Left lung (tissue), 10 donors: Measurements from ENCODE around the gene RAP1GAP2. TPM values are rescaled to one million over a fixed set of nuclear protein-coding genes. Genes with fewer than 3 reads are reported as not detected.
A peak's percentile ranks its signal among the peaks of the same experiment; 100 is the strongest.
"Not testable (repeated sequence)": the region's sequence is repeated elsewhere in the genome, so short reads cannot be mapped to it uniquely, and the experiment has no call there.

Experiments used
- ATAC-seq: fragments of 200-7000 bp; cut with Tn5 transposase; one replicate; pipeline ENCODE4 v1.9.1; 2020; ENCODE audit warnings: moderate library complexity
- DNase-seq, 4 donors: peaks; one replicate each; pipeline ENCODE4 v3.0.0-alpha.2; 2013 to 2020
- H3K27ac ChIP-seq, 2 donors: fragments of 200-600 bp; sonication (generic) in 1 of 2; one replicate each; pipeline versions ENCODE4 v1.5.0 to v1.8.0; 2020 to 2021
- H3K27me3 ChIP-seq, 2 donors: fragments of 200-600 bp; sonication (generic) in 1 of 2; one replicate each; pipeline versions ENCODE4 v1.5.0 to v1.8.0; 2020 to 2021
- H3K36me3 ChIP-seq, 2 donors: fragments of 200-600 bp; sonication (generic) in 1 of 2; one replicate each; pipeline versions ENCODE4 v1.5.0 to v1.8.0; 2020 to 2021
- H3K4me1 ChIP-seq, 2 donors: fragments of 200-600 bp; one replicate each; pipeline ENCODE4 v1.8.0; 2021
- H3K4me3 ChIP-seq, 2 donors: fragments of 200-600 bp; sonication (generic) in 1 of 2; one replicate each; pipeline versions ENCODE4 v1.5.0 to v1.8.0; 2020 to 2021; ENCODE audit warnings: mild to moderate bottlenecking in 1 of 2
- H3K9me3 ChIP-seq, 2 donors: fragments of 200-600 bp; sonication (generic) in 1 of 2; one replicate each; pipeline versions ENCODE4 v1.5.0 to v1.8.0; 2020 to 2021
- intact Hi-C, 2 donors: fragments of 100-400 bp; cut with DNase I; formaldehyde crosslinking; loops; one replicate each; pipeline versions ENCODE4 v1.11.2 to v1.14.2; 2022
- microRNA-seq, 2 donors: library from miRNA; unstranded; fragments of <30 nt; microRNA quantifications; one replicate each; pipeline ENCODE4, GENCODE V29; 2019
- polyA plus RNA-seq, 6 donors: library from polyadenylated mRNA; unstranded; fragments of 120-200 nt; gene quantifications; one replicate each; pipeline ENCODE4 v1.2.1, GENCODE V29; 2013; ENCODE audit not compliant: insufficient read length in 6 of 6
- total RNA-seq, 2 donors: library from RNA; stranded (reverse); fragmentation: NEBNext Ultra II Directional; extraction: Animal tissue kit (Norgen Biotek cat#: 25700); gene quantifications; one replicate each; pipeline ENCODE4 v1.2.1, GENCODE V29; 2021
- TF ChIP-seq, protein P1 (sequence below), 2 donors: fragments of 200-600 bp; sonication (generic) in 1 of 2; IDR thresholded peaks; one replicate each; pipeline versions ENCODE4 v1.5.0 to v1.8.0; 2021; ENCODE audit warnings: antibody characterized with exemption in 2 of 2
- donor health status: DM: no; HTN: yes; CAD: no.
- donor health status: DM: no; HTN: no; CAD: no.

Gene RAP1GAP2
- total and polyA plus RNA-seq, 8 donors: 8.0 to 14.5 (median 9.7) TPM

DNA sequence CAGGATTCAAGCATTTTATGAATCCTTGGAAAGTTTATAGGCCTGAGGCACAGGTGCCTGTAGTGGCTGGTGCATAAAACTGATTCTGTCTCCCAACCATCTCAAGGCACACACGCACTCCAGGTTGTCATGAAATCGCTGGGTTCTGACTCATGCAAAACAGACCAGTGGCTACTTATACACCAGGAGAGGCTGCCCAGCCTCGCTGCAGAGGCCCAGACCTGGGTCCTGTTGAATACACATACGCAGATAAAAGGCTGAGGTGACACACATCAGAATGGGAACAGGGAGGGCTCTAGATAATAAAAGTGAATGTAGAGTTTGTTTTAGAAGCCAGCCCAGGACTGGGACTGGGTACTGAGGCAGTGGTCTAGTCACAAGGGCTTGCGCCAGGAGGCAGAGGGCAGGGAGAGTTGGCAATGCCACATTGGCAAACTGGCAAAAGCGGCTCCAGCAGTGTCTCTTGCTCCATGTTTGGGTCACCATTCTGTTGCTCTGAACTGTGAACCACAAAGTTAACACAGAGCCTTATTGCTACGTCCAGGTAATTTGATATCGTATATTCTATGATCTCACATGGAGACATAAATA, 253.6 kb downstream of the RAP1GAP2 start:
- ATAC-seq (no peak), DNase-seq (no peak)
- H3K27me3 ChIP-seq: peaks cover 0 to 23% of the 10 kb centered on the region in 2 donors
- peak overlapping the region; percentile 50 to 60 for H3K4me3 ChIP-seq
- peaks cover 0 to 12% of the 10 kb centered on the region in 2 donors for H3K4me1 ChIP-seq
- TF ChIP-seq, protein P1, sequence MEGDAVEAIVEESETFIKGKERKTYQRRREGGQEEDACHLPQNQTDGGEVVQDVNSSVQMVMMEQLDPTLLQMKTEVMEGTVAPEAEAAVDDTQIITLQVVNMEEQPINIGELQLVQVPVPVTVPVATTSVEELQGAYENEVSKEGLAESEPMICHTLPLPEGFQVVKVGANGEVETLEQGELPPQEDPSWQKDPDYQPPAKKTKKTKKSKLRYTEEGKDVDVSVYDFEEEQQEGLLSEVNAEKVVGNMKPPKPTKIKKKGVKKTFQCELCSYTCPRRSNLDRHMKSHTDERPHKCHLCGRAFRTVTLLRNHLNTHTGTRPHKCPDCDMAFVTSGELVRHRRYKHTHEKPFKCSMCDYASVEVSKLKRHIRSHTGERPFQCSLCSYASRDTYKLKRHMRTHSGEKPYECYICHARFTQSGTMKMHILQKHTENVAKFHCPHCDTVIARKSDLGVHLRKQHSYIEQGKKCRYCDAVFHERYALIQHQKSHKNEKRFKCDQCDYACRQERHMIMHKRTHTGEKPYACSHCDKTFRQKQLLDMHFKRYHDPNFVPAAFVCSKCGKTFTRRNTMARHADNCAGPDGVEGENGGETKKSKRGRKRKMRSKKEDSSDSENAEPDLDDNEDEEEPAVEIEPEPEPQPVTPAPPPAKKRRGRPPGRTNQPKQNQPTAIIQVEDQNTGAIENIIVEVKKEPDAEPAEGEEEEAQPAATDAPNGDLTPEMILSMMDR (IDR thresholded peaks at IDR 0.05): no peak
- H3K9me3 ChIP-seq: no peaks in the 10 kb centered on the region
- H3K27ac ChIP-seq: no peak overlapping the region
- intact Hi-C loops: no loop called here
- no peaks in the 10 kb centered on the region for H3K36me3 ChIP-seq

DNA sequence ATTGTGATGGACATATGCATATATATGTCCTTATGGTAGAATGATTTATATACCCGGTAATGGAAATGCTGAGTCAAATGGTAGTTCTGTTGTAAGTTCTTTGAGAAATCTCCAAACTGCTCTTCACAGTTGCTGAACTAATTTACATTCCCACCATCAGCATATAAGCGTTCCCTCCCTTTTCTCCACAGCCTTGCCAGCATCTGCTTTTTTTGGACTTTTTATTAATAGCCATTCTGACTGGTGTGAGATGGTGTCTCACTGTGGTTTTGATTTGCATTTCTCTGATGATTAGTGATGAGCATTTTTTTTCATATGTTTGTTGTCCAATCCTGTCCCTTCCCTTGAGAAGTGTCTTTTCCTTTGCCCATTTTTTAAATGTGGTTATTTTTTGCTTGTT, 258.6 kb downstream of the RAP1GAP2 start:
- DNase-seq, H3K4me1 ChIP-seq, H3K27ac ChIP-seq, H3K36me3 ChIP-seq, ATAC-seq, H3K27me3 ChIP-seq, H3K9me3 ChIP-seq, H3K4me3 ChIP-seq, intact Hi-C loops: not testable (repeated sequence)

DNA sequence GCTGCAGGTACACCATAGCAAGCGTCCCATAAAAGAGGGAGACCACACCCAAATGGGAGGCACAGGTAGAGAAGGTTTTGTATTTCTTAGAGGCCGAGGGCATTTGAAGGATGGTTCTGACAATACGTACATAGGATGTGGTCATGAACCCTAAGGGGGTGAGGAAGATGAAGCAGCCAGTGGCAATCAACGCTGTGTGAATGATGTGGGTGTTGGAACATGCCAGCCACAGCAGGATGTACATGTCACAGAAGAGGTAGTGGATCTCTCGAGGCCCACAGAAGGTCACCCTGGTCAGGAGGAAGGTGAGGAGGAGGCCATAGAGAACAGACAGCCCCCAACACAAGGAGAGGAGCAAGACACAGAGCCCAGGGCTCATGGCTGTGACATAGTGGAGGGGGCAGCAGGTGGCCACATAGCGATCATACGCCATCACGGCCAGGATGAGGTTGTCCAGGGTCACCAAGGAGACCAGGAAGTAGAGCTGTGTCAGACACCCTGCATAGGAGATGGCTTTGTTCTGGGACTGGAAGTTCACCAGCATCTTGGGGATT, 266.7 kb downstream of the RAP1GAP2 start:
- H3K4me1 ChIP-seq, H3K27ac ChIP-seq, H3K4me3 ChIP-seq, H3K27me3 ChIP-seq, intact Hi-C loops, DNase-seq, ATAC-seq, H3K36me3 ChIP-seq, H3K9me3 ChIP-seq: not testable (repeated sequence)

DNA sequence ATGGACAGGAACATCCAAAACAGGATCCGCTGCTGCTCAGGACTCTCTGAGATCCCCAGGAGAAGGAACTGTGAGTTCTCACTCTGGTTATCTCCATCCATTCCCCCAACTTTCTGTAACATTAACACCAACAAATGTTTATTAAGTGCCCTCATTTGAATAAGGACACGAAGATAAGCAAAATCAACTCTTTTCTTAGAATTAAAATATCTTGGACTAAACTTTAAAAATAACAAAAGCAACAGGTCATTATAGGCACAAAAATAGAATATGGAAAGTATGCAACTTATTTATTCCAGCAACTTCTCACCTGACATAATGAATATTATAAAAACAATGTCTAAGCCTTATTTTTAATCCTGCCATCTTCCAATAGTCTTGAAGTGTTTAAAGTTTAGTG, 267.3 kb downstream of the RAP1GAP2 start, which contains the start of gene OR1D5:
Gene OR1D5 (minus strand): TSS at position 101 of the 400 bp plus-strand sequence. CDS start 0 bp downstream, at position 101.
- H3K4me3 ChIP-seq, H3K36me3 ChIP-seq, H3K27me3 ChIP-seq, ATAC-seq, intact Hi-C loops, H3K27ac ChIP-seq, DNase-seq, H3K4me1 ChIP-seq, H3K9me3 ChIP-seq: not testable (repeated sequence)

DNA sequence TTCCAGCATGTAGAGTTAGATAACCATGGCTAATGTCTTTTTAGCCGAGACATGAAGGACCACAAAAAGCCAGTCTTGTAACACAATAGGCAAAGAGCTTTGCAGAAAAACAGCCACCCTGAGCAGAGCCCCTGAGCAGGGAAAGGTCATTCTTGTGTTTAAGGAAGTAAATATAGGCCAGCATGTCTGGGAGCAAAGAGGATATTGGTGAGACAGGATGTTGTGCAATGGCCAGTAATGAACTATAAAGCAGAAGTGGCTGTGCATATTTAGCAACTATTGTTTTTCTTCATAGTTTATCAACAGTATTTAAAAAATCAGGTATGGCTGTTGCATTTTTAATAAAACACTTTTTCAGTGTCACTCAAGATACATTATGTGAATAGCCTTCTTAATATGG, 269.0 kb downstream of the RAP1GAP2 start:
- H3K27me3 ChIP-seq, H3K9me3 ChIP-seq, H3K4me3 ChIP-seq, H3K36me3 ChIP-seq, H3K4me1 ChIP-seq, intact Hi-C loops: not testable (repeated sequence)
- peak; percentile 85 for ATAC-seq
- DNase-seq: peak in 2 of 4 donors; percentile 8 to 26
- H3K27ac ChIP-seq: peak overlapping the region in 1 of 2 donors; percentile 41

DNA sequence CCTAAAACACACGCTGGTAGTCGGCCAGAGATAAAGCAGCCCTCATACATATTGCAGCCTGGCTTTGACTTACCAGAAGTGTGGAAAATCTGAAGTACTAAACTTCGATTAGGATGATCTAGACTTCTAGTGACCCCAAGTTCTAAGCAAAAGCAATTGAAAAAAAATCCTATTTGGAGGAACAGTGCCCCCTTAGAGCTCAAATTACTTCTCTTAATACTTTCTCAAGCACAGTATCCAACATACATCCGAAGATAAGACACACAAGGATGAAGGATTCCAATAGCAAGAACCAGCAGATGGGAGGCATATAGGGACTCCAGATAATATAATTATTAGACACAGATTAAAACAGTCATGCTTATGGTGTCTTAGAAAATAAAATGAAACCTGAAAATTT, 277.6 kb downstream of the RAP1GAP2 start:
- ATAC-seq, H3K9me3 ChIP-seq, H3K27ac ChIP-seq, H3K4me1 ChIP-seq, H3K27me3 ChIP-seq, DNase-seq, H3K4me3 ChIP-seq, H3K36me3 ChIP-seq, intact Hi-C loops: not testable (repeated sequence)

Small RNAs within 50 kb of the gene (microRNA-seq; reads per million reads assigned to microRNA genes)
- 0 reads per million in 2 donors for gene MIR1253

Other genes starting within 250 kb of the RAP1GAP2 start
- 100 to 1,000 TPM; 135 to 136 TPM for gene PAFAH1B1, start 202.8 kb upstream of the RAP1GAP2 start, total RNA-seq
- gene PAFAH1B1, start 202.8 kb upstream of the RAP1GAP2 start, polyA plus RNA-seq: 100 to 1,000 TPM; 148 to 188 (median 157) TPM
- 10 to 100 TPM; 45.3 to 71.8 TPM for gene CLUH, start 84.7 kb upstream of the RAP1GAP2 start, total RNA-seq
- 10 to 100 TPM; 20.9 to 39.8 (median 27.1) TPM for gene CLUH, start 84.7 kb upstream of the RAP1GAP2 start, polyA plus RNA-seq
- gene CCDC92B, start 46.8 kb upstream of the RAP1GAP2 start, total RNA-seq: under 1 TPM; 0.15 to 0.18 TPM
- gene CCDC92B, start 46.8 kb upstream of the RAP1GAP2 start, polyA plus RNA-seq: under 1 TPM; 0.15 to 0.41 (median 0.29) TPM